GM18861 (cell line): Measurements from ENCODE around the gene NOC2L.

Experiments used
- ATAC-seq: cut with Tn5 transposase; IDR thresholded peaks from one replicate; pipeline ENCODE4 v1.9.1; 2021; ENCODE audit not compliant: unreplicated experiment

NOC2L gene

GRCh38 chr1:930633-931138, 28.4 kb downstream of the NOC2L start:
- ATAC-seq: no peak

GRCh38 chr1:929712-930632, 29.1 kb downstream of the NOC2L start:
- ATAC-seq: no peak

- no peak for ATAC-seq
Measured at GRCh38 chr1:928825-929661, 30.0 kb downstream of the NOC2L start.

GRCh38 chr1:927748-928147, 31.3 kb downstream of the NOC2L start:
- no peak for ATAC-seq

- ATAC-seq: no peak
Measured at GRCh38 chr1:927234-927633, 31.8 kb downstream of the NOC2L start.

- no peak for ATAC-seq
Measured at GRCh38 chr1:925561-926421, 33.3 kb downstream of the NOC2L start.

- no peak for ATAC-seq
Measured at GRCh38 chr1:924656-925560, 34.1 kb downstream of the NOC2L start.

- no peak for ATAC-seq
Measured at GRCh38 chr1:923991-924655, 34.9 kb downstream of the NOC2L start.

- no peak for ATAC-seq
Measured at GRCh38 chr1:923131-923990, 35.7 kb downstream of the NOC2L start, which contains the start of gene SAMD11. Gene SAMD11 (plus strand): TSS chr1:923923. CDS start chr1:924432, 509 bp downstream.

GRCh38 chr1:921011-921837, 37.8 kb downstream of the NOC2L start:
- ATAC-seq: no peak

- no peak for ATAC-seq
Measured at GRCh38 chr1:920521-920920, 38.5 kb downstream of the NOC2L start.

GRCh38 chr1:920010-920409, 39.0 kb downstream of the NOC2L start:
- ATAC-seq: no peak

GRCh38 chr1:919271-919872, 39.7 kb downstream of the NOC2L start:
- ATAC-seq: no peak

GRCh38 chr1:918843-919242, 40.2 kb downstream of the NOC2L start:
- no peak for ATAC-seq

- no peak for ATAC-seq
Measured at GRCh38 chr1:918353-918752, 40.7 kb downstream of the NOC2L start.

GRCh38 chr1:917466-918091, 41.5 kb downstream of the NOC2L start:
- no peak for ATAC-seq
